HG03066 (cell line): ENCODE results near the gene WNT2B.

Source experiments
- ATAC-seq: cut with Tn5 transposase; IDR thresholded peaks from one replicate; pipeline ENCODE4 v1.9.1; 2021; ENCODE audit warnings: low read depth; ENCODE audit not compliant: unreplicated experiment

The WNT2B gene

DNA sequence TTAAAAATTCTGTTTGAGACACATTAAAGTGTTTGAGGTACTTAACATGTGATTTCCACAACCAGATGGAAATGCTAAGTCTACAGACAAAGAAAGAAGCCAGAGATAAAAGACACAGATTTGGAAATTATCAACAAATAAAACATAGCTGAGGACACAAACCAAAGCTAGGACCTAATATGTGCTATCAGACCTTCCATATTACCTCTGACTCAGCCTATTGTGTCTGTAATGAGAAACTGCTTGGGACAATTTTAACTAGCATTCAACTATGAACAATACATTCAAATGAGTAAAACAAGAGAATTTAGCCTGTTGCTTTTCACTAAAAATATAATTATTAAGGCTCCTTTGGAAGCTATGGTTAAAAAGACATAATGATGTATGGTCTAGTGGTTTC is 54.6 kb downstream of the WNT2B start:
- no peak for ATAC-seq

DNA sequence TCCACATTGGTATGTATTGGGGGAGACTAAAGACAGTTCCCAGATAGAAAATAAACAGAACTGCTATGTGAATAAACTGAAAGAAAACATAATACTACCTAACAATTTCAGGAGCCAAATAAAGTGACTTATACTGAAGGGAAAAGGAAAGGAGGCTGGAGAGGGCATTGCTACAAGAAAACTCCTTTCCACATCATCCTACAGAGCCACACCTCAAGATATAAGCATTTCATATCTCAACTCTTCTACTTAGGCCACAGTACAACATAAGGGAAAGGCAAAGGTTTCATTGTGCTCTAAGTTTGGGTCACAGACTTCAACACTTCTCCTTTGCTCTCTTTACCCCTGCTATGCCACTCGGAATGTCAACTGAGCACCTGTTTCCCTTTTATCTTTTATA is 55.3 kb downstream of the WNT2B start:
- ATAC-seq, result no peak

DNA sequence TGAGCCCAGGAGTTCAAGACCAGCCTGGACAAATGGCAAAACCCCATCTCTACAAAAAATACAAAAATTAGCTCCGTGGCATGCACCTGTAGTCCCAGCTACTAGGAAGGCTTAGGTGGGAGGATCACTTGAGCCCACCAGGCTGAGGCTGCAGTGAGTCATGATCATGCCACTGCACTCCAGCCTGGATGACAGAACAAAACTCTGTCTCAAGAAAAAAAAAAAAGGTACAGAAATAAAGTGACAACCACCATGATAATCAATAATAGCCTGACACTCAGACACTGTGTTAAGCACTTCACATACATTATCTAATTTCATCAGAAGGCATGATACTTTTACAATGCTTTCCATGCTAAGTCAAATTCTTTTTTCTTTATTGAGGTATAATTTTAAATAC is 57.0 kb downstream of the WNT2B start:
- ATAC-seq, result no peak

DNA sequence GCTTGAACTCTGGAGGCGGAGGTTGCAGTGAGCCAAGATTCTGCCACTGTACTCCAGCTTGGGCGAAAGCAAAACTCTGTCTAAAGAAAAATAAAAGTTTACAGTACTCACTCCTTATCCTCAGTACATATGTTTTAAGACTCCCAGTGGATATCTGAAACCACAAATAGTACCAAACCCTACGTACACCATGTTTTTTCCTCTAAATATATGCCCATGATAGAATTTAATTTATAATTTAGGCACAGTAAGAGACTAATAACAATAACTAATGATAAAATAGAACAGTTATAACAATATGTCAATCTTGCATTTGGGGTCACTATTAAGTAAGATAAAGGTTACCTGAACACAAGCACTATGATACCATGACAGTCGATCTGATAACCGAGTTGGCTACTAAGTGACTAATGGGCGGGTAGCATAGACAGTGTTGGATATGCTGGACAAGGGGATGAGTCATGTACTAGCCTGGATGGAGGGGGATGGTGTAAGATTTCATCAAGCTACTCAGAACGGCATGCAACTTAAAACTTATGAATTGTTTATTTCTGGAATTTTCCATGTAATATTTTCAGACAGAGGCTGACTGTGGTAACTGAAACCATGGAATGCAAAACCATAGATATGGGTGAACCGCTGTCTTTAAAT is 66.5 kb downstream of the WNT2B start:
- no peak for ATAC-seq

DNA sequence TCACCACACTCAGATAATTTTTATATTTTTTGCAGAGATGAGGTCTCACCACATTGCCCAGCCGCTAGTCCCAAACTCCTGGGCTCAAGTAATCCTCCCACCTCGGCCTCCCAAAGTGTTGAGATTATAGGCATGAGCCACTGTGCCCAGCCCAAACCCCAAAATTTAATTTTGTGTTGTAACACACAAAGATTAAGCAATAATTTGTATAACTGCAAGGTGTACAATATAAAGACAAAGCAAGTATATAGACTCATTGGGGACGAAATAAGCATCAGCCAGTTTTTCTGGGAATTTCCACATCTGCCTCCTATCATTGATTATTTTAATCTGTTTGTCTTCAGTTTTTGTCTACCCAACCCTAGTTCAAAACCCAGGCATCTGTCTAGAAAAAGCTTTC is 67.5 kb downstream of the WNT2B start:
- ATAC-seq, result no peak
